H9 (cell line): ENCODE results near the gene PRRC1. TPM values are rescaled to one million over a fixed set of nuclear protein-coding genes. Genes with fewer than 3 reads are reported as not detected.

Source experiments
- DNase-seq: peaks from one replicate; pipeline ENCODE4 v3.0.0-alpha.2; 2017
- H2AFZ ChIP-seq: one replicate; pipeline ENCODE4 v1.6.1; 2013; ENCODE audit warnings: mild to moderate bottlenecking, low read length, control low read depth, moderate library complexity
- H2AK5ac ChIP-seq: 2 replicates; pipeline ENCODE4 v1.6.1; 2013; ENCODE audit warnings: low read length, control low read depth, mixed read lengths; ENCODE audit not compliant: insufficient read length
- H2BK120ac ChIP-seq: one replicate; pipeline ENCODE4 v1.6.1; 2013; ENCODE audit warnings: low read depth, mild to moderate bottlenecking, low read length, control low read depth, inconsistent platforms; ENCODE audit not compliant: poor library complexity, severe bottlenecking
- H2BK12ac ChIP-seq: 2 replicates; pipeline ENCODE4 v1.6.1; 2013; ENCODE audit warnings: low read length, control low read depth, mixed read lengths, low read depth; ENCODE audit not compliant: insufficient read length
- H2BK15ac ChIP-seq: 2 replicates; pipeline ENCODE4 v1.6.1; 2013; ENCODE audit warnings: low read depth, low read length, control low read depth
- H2BK20ac ChIP-seq: one replicate; pipeline ENCODE4 v1.6.1; 2013; ENCODE audit warnings: low read depth, mild to moderate bottlenecking, low read length, control low read depth, inconsistent platforms; ENCODE audit not compliant: poor library complexity, severe bottlenecking
- H2BK5ac ChIP-seq: 2 replicates; pipeline ENCODE4 v1.6.1; 2013; ENCODE audit warnings: low read length, control low read depth, mixed read lengths; ENCODE audit not compliant: insufficient read length
- H3K14ac ChIP-seq: 2 replicates; pipeline ENCODE4 v1.6.1; 2013; ENCODE audit warnings: low read length, control low read depth; ENCODE audit not compliant: insufficient read depth
- H3K18ac ChIP-seq: 2 replicates; pipeline ENCODE4 v1.6.1; 2013; ENCODE audit warnings: low read depth, mild to moderate bottlenecking, mixed read lengths, low read length, control low read depth; ENCODE audit not compliant: insufficient read length
- H3K23ac ChIP-seq: 2 replicates; pipeline ENCODE4 v1.6.1; 2013; ENCODE audit warnings: low read length, control low read depth, mixed read lengths, low read depth; ENCODE audit not compliant: insufficient read length
- H3K23me2 ChIP-seq: 2 replicates; pipeline ENCODE4 v1.6.1; 2013; ENCODE audit warnings: low read depth, mild to moderate bottlenecking, mixed read lengths, low read length, control low read depth; ENCODE audit not compliant: insufficient read length, poor library complexity, severe bottlenecking
- H3K27ac ChIP-seq: 2 replicates; pipeline ENCODE4 v1.5.1; 2013; ENCODE audit warnings: low read length, control low read depth, mixed read lengths, low read depth; ENCODE audit not compliant: insufficient read length
- H3K27me3 ChIP-seq: 2 replicates; pipeline ENCODE4 v1.6.1; 2013; ENCODE audit warnings: low read length, control low read depth, inconsistent platforms; ENCODE audit not compliant: insufficient read depth
- H3K4ac ChIP-seq: 2 replicates; pipeline ENCODE4 v1.6.1; 2013; ENCODE audit warnings: low read depth, mild to moderate bottlenecking, control low read depth, inconsistent platforms, low read length, moderate library complexity
- H3K4me1 ChIP-seq: 2 replicates; pipeline ENCODE4 v1.6.1; 2013; ENCODE audit warnings: low read length, control low read depth, inconsistent platforms; ENCODE audit not compliant: insufficient read depth
- H3K4me2 ChIP-seq: 2 replicates; pipeline ENCODE4 v1.6.1; 2013; ENCODE audit warnings: low read length, control low read depth, mixed read lengths; ENCODE audit not compliant: insufficient read length, insufficient read depth
- H3K56ac ChIP-seq: 2 replicates; pipeline ENCODE4 v1.6.1; 2013; ENCODE audit warnings: low read depth, mild to moderate bottlenecking, mixed read lengths, low read length, control low read depth; ENCODE audit not compliant: insufficient read length
- H3K79me1 ChIP-seq: 2 replicates; pipeline ENCODE4 v1.6.1; 2013; ENCODE audit warnings: low read depth, mild to moderate bottlenecking, moderate library complexity, low read length, control low read depth, inconsistent platforms; ENCODE audit not compliant: insufficient read depth, poor library complexity, severe bottlenecking
- H3K79me2 ChIP-seq: 2 replicates; pipeline ENCODE4 v1.6.1; 2013; ENCODE audit warnings: low read length, control low read depth, inconsistent platforms; ENCODE audit not compliant: insufficient read depth
- H3K9ac ChIP-seq: 2 replicates; pipeline ENCODE4 v1.6.1; 2013; ENCODE audit warnings: low read length, control low read depth, mixed read lengths; ENCODE audit not compliant: insufficient read length; ENCODE audit errors: extremely low read depth
- H3K9me3 ChIP-seq: one replicate; pipeline ENCODE4 v1.6.1; 2013; ENCODE audit warnings: low read depth, low read length, inconsistent platforms; ENCODE audit not compliant: control insufficient read depth
- H3T11ph ChIP-seq: one replicate; pipeline ENCODE4 v1.6.1; 2013; ENCODE audit warnings: mild to moderate bottlenecking, low read length, control low read depth, inconsistent platforms
- H4K20me1 ChIP-seq: one replicate; pipeline ENCODE4 v1.6.1; 2013; ENCODE audit not compliant: control insufficient read depth, insufficient read length, insufficient read depth
- H4K5ac ChIP-seq: 2 replicates; pipeline ENCODE4 v1.6.1; 2013; ENCODE audit warnings: low read depth, mild to moderate bottlenecking, mixed read lengths, low read length, control low read depth; ENCODE audit not compliant: insufficient read length
- H4K8ac ChIP-seq: replicated peaks from 2 replicates; pipeline ENCODE4 v1.6.1; 2013; ENCODE audit warnings: low read length, control low read depth, mixed read lengths, low read depth; ENCODE audit not compliant: insufficient read length
- H4K91ac ChIP-seq: 2 replicates; pipeline ENCODE4 v1.6.1; 2013; ENCODE audit warnings: low read depth, mild to moderate bottlenecking, moderate library complexity, mixed read lengths, low read length, control low read depth; ENCODE audit not compliant: insufficient read length
- H3K27ac Mint-ChIP-seq, 3 experiments: 2 replicates in 2 of 3; 3 replicates in 1 of 3; pipeline ENCODE4 v1.8.0; 2020 to 2021; ENCODE audit warnings: mixed read lengths in 3 of 3, mild to moderate bottlenecking in 1 of 3, moderate library complexity in 1 of 3
- H3K27me3 Mint-ChIP-seq: 2 replicates; pipeline ENCODE4 v1.8.0; 2021; ENCODE audit warnings: low read depth, mild to moderate bottlenecking, moderate library complexity, mixed read lengths
- H3K36me3 Mint-ChIP-seq, 3 experiments: 2 replicates in 2 of 3; 3 replicates in 1 of 3; pipeline ENCODE4 v1.8.0; 2020 to 2021; ENCODE audit warnings: low read depth in 3 of 3, mixed read lengths in 3 of 3; ENCODE audit not compliant: insufficient read depth in 1 of 3
- H3K4me1 Mint-ChIP-seq, 2 experiments: 2 replicates each; pipeline ENCODE4 v1.8.0; 2020; ENCODE audit warnings: mixed read lengths in 2 of 2
- H3K4me3 Mint-ChIP-seq, 2 experiments: 2 replicates in 1 of 2; 3 replicates in 1 of 2; pipeline ENCODE4 v1.8.0; 2020 to 2021; ENCODE audit warnings: mild to moderate bottlenecking in 2 of 2, mixed read lengths in 2 of 2, moderate library complexity in 1 of 2
- H3K9me3 Mint-ChIP-seq, 2 experiments: 2 replicates in 1 of 2; 3 replicates in 1 of 2; pipeline ENCODE4 v1.8.0; 2020; ENCODE audit warnings: mild to moderate bottlenecking in 2 of 2, mixed read lengths in 2 of 2, moderate library complexity in 1 of 2
- CTCF ChIP-seq: fragments of 200-600 bp; sonication (generic); conservative IDR thresholded peaks from 3 replicates; pipeline ENCODE4 v1.8.0; 2021; ENCODE audit warnings: antibody characterized with exemption, mild to moderate bottlenecking
- WGBS: extraction: QIAGEN DNeasy Blood & Tissue Kit; methylation state at CpG from one replicate; pipeline ENCODE4 v1.1.7; 2013; ENCODE audit warnings: missing lambda C conversion rate, low lambda C conversion rate, mixed read lengths; ENCODE audit not compliant: insufficient read length; ENCODE audit errors: extremely low coverage; 5-methylcytosine and 5-hydroxymethylcytosine counted together
- total RNA-seq: library from RNA; stranded (reverse); gene quantifications from 2 replicates; pipeline ENCODE4 v1.2.1, GENCODE V29; 2021

The PRRC1 gene
- total RNA-seq, 1 experiment from 2014 or later: 70.7 TPM

GRCh38 chr5:127585661-127586060, 68.2 kb downstream of the PRRC1 start:
- Histone ChIP-seq H2BK15ac (no peak overlapping the region), H4K5ac (no peak overlapping the region), H3K18ac (no peak overlapping the region), H3T11ph (no peak overlapping the region), H2AK5ac (no peak overlapping the region), H4K91ac (no peak overlapping the region), H3K4me2 (no peak overlapping the region), H3K14ac (no peak overlapping the region), H2BK5ac (no peak overlapping the region), H2BK12ac (no peak overlapping the region), H4K8ac (no peak overlapping the region), H3K4me1 (peaks cover 5% of the 10 kb centered on the region; the same call in 1 of the 2 replicates), H3K27ac (no peak overlapping the region), H2BK120ac (no peak overlapping the region), H3K56ac (no peak overlapping the region), H4K20me1 (no peaks in the 10 kb centered on the region), H3K23ac (no peak overlapping the region), H2AFZ (no peak overlapping the region), H3K9ac (no peak overlapping the region), H3K79me1 (no peaks in the 10 kb centered on the region), H2BK20ac (no peak overlapping the region), H3K4ac (no peak overlapping the region), H3K79me2 (no peaks in the 10 kb centered on the region), H3K27me3 (no peaks in the 10 kb centered on the region), H3K9me3 (no peaks in the 10 kb centered on the region), H3K23me2 (no peaks in the 10 kb centered on the region)
- DNase-seq: no peak
- TF ChIP-seq CTCF: no peak
- Mint-ChIP-seq H3K27me3 (no peaks in the 10 kb centered on the region), H3K27ac (peak overlapping the region; percentile 87 to 90 (median 88); a peak in 6 of 7 replicates), H3K4me1 (peaks cover 31% of the 10 kb centered on the region in 2 experiments), H3K36me3 (no peaks in the 10 kb centered on the region), H3K4me3 (no peak overlapping the region), H3K9me3 (no peaks in the 10 kb centered on the region)
- WGBS: no CpG with 5 or more reads among the region's 3 CpGs
